SK-N-SH (cell line): ENCODE measurements around the gene TEAD4. TPM values are rescaled to one million over a fixed set of nuclear protein-coding genes. Genes with fewer than 3 reads are reported as not detected.

Source experiments
- CTCF ChIA-PET: fragments of 300-600, 350-600 bp; formaldehyde crosslinking; extraction: SDS; loops from one replicate; lab custom pipeline; 2021; lab: Yijun Ruan, JAX
- POLR2A ChIA-PET: fragments of 350-600 bp; sonication (Branson Sonifier 250); formaldehyde crosslinking; extraction: SDS; loops from one replicate; lab custom pipeline; 2020; ENCODE audit warnings: antibody characterized with exemption, inconsistent platforms; lab: Yijun Ruan, JAX
- DNase-seq: peaks from one replicate; pipeline ENCODE4 v3.0.0; 2012
- H2AFZ ChIP-seq: fragments of 200-600 bp; sonication (generic); 2 replicates; pipeline ENCODE4 v1.8.1; 2016; ENCODE audit warnings: antibody characterized with exemption, mild to moderate bottlenecking, low read depth
- H3F3A ChIP-seq: fragments of 200-600 bp; sonication (generic); replicated peaks from 2 replicates; pipeline ENCODE3; 2016; ENCODE audit warnings: antibody characterized with exemption, mild to moderate bottlenecking; ENCODE audit not compliant: insufficient read depth
- H3K27ac ChIP-seq, 2 experiments: fragments of 200-500 bp in 1 of 2; fragments of 200-600 bp in 1 of 2; sonication (Bioruptor generic) in 1 of 2; sonication (generic), shearing (Covaris generic) in 1 of 2; 2 replicates each; pipeline versions ENCODE4 v1.5.1 to v1.6.1; 2014 to 2016; ENCODE audit warnings: low read depth in 2 of 2, inconsistent platforms in 1 of 2, low read length in 1 of 2, mild to moderate bottlenecking in 1 of 2, mixed read lengths in 1 of 2
- H3K27me3 ChIP-seq: fragments of 200-600 bp; sonication (generic), shearing (Covaris generic); 2 replicates; pipeline ENCODE4 v1.6.1; 2016; ENCODE audit warnings: mixed run types; ENCODE audit not compliant: insufficient read depth
- H3K36me3 ChIP-seq, 2 experiments: fragments of 200-500 bp in 1 of 2; fragments of 200-600 bp in 1 of 2; sonication (Bioruptor generic) in 1 of 2; sonication (generic) in 1 of 2; replicated peaks in 1 of 2; 2 replicates each; pipeline versions ENCODE3 to v1.5.1; 2014 to 2016; ENCODE audit warnings: low read length in 1 of 2, mild to moderate bottlenecking in 1 of 2; ENCODE audit not compliant: insufficient read depth in 2 of 2, control insufficient read depth in 1 of 2
- H3K4me1 ChIP-seq, 2 experiments: fragments of 200-500 bp in 1 of 2; fragments of 200-600 bp in 1 of 2; sonication (Bioruptor generic) in 1 of 2; sonication (generic), shearing (Covaris generic) in 1 of 2; 2 replicates each; pipeline versions ENCODE4 v1.5.1 to v1.6.1; 2014 to 2016; ENCODE audit warnings: low read depth in 1 of 2, low read length in 1 of 2, mixed run types in 1 of 2; ENCODE audit not compliant: insufficient read depth in 2 of 2, control insufficient read depth in 1 of 2
- H3K4me2 ChIP-seq: fragments of 200-600 bp; sonication (generic), shearing (Covaris generic); 2 replicates; pipeline ENCODE4 v1.6.1; 2017; ENCODE audit warnings: mixed run types
- H3K4me3 ChIP-seq, 2 experiments: fragments of 200-500 bp in 1 of 2; fragments of 200-600 bp in 1 of 2; sonication (Bioruptor generic) in 1 of 2; sonication (generic), shearing (Covaris generic) in 1 of 2; 2 replicates each; pipeline versions ENCODE4 v1.5.1 to v1.8.1; 2014 to 2016; ENCODE audit warnings: low read depth in 2 of 2, inconsistent platforms in 1 of 2, low read length in 1 of 2, mild to moderate bottlenecking in 1 of 2, mixed read lengths in 1 of 2, moderate library complexity in 1 of 2
- H3K79me2 ChIP-seq: fragments of 200-600 bp; sonication (generic); 2 replicates; pipeline ENCODE4 v1.8.1; 2017; ENCODE audit warnings: mild to moderate bottlenecking; ENCODE audit not compliant: insufficient read depth
- H3K9ac ChIP-seq: fragments of 200-600 bp; sonication (generic); 2 replicates; pipeline ENCODE4 v1.6.1; 2017; ENCODE audit warnings: mixed run types
- H3K9me2 ChIP-seq: fragments of 200-600 bp; sonication (generic); 2 replicates; pipeline ENCODE4 v1.6.1; 2017; ENCODE audit warnings: mixed run types
- H3K9me3 ChIP-seq: fragments of 200-600 bp; sonication (generic); 2 replicates; pipeline ENCODE4 v1.6.1; 2017; ENCODE audit warnings: mixed run types, mild to moderate bottlenecking, moderate library complexity
- H4K20me1 ChIP-seq: fragments of 200-600 bp; sonication (generic); 2 replicates; pipeline ENCODE4 v1.6.1; 2017; ENCODE audit warnings: mild to moderate bottlenecking, mixed run types; ENCODE audit not compliant: insufficient read depth
- CHD2 ChIP-seq: fragments of 150-350 bp; IDR thresholded peaks from 2 replicates; pipeline ENCODE4 v1.6.1; 2018; ENCODE audit warnings: low read length; ENCODE audit not compliant: partially characterized antibody
- FOSL2 ChIP-seq: IDR thresholded peaks from 2 replicates; pipeline ENCODE4 v1.4.0; 2012; ENCODE audit warnings: low read depth, mild to moderate bottlenecking, moderate library complexity, borderline replicate concordance
- FOXJ3 ChIP-seq: sonication (generic); formaldehyde crosslinking; IDR thresholded peaks from 2 replicates; pipeline ENCODE4 v1.5.1; 2020; ENCODE audit warnings: mild to moderate bottlenecking, missing genetic modification reagents
- GATA2 ChIP-seq: sonication (generic); formaldehyde crosslinking; IDR thresholded peaks from 2 replicates; pipeline ENCODE4 v1.5.0; 2020; ENCODE audit warnings: mild to moderate bottlenecking, missing genetic modification reagents
- JUND ChIP-seq: IDR thresholded peaks from 2 replicates; pipeline ENCODE4 v1.4.0; 2012
- NRF1 ChIP-seq: IDR thresholded peaks from 2 replicates; pipeline ENCODE4 v1.6.1; 2012; ENCODE audit warnings: low read depth, mild to moderate bottlenecking, low read length
- POLR2AphosphoS5 ChIP-seq: IDR thresholded peaks from 2 replicates; pipeline ENCODE4 v1.6.1; 2012; ENCODE audit warnings: low read depth, low read length
- RCOR1 ChIP-seq: fragments of 150-350 bp; IDR thresholded peaks from 2 replicates; pipeline ENCODE4 v1.6.1; 2017; ENCODE audit warnings: antibody characterized with exemption, low read length
- SMC3 ChIP-seq: IDR thresholded peaks from 2 replicates; pipeline ENCODE4 v1.6.1; 2012; ENCODE audit warnings: low read depth, low read length, improper control_type of control experiment
- TAF1 ChIP-seq: IDR thresholded peaks from 2 replicates; pipeline ENCODE4 v1.6.1; 2012; ENCODE audit warnings: low read depth, mild to moderate bottlenecking, low read length, moderate library complexity, borderline replicate concordance
- TCF12 ChIP-seq: IDR thresholded peaks from 2 replicates; pipeline ENCODE4 v1.4.0; 2012
- TEAD4 ChIP-seq: IDR thresholded peaks from 2 replicates; pipeline ENCODE4 v1.4.0; 2012; ENCODE audit warnings: mild to moderate bottlenecking, borderline replicate concordance; ENCODE audit not compliant: insufficient read depth
- YY1 ChIP-seq: IDR thresholded peaks from 2 replicates; pipeline ENCODE4 v1.4.0; 2012; ENCODE audit warnings: low read depth, mild to moderate bottlenecking
- WGBS: methylation state at CpG from one replicate; pipeline ENCODE4 v1.1.6; 2017; ENCODE audit warnings: low lambda C conversion rate; 5-methylcytosine and 5-hydroxymethylcytosine counted together
- polyA plus RNA-seq, 3 experiments: library from polyadenylated mRNA; depleted of rRNA; stranded (reverse); fragments of >200 nt; gene quantifications; 2 replicates each; pipeline ENCODE4 v1.2.3, GENCODE V29; 2012
- TF ChIP-seq, protein P1 (sequence below): fragments of 150-350 bp; IDR thresholded peaks from 2 replicates; pipeline ENCODE4 v1.6.1; 2016; ENCODE audit warnings: mild to moderate bottlenecking, low read depth, low read length
- TF ChIP-seq, protein P2 (sequence below): IDR thresholded peaks from 2 replicates; pipeline ENCODE4 v1.4.0; 2012; ENCODE audit warnings: low read depth, borderline replicate concordance
- TF ChIP-seq, protein P3 (sequence below): fragments of 150-350 bp; IDR thresholded peaks from 2 replicates; pipeline ENCODE4 v1.6.1; 2017; ENCODE audit warnings: antibody characterized with exemption, low read length, low read depth, borderline replicate concordance

Gene TEAD4
- polyA plus RNA-seq, 1 of the 3 experiments (the other 2 are of a cell fraction): 27.1 TPM

GRCh38 chr12:2955888-2956287, 3.3 kb upstream of the TEAD4 start:
- no peaks in the 10 kb centered on the region for H3K9me2 ChIP-seq
- H3K4me1 ChIP-seq: peaks cover 17 to 20% of the 10 kb centered on the region in 2 experiments
- H3K79me2 ChIP-seq: peaks cover 8% of the 10 kb centered on the region; the same call in 1 of the 2 replicates
- H3K9ac ChIP-seq: no peak overlapping the region
- H3K4me3 ChIP-seq: no peak overlapping the region
- H3K4me2 ChIP-seq: no peak overlapping the region
- no peaks in the 10 kb centered on the region for H3K36me3 ChIP-seq
- ChIA-PET POLR2A (no interaction called here), CTCF (interaction anchor here (0.8 to 2.7 kb wide), 3 partner anchors 10 to 79 kb away, joined by 3 to 6 read pairs (median 5); no protein-coding TSS in a partner anchor)
- no peak overlapping the region for H3K27ac ChIP-seq
- no peak for DNase-seq
- H3K9me3 ChIP-seq: no peaks in the 10 kb centered on the region
- WGBS: 53% methylated on average over 1 of the region's 1 CpG
- no peak for TF ChIP-seq YY1
- TF ChIP-seq, protein P1, sequence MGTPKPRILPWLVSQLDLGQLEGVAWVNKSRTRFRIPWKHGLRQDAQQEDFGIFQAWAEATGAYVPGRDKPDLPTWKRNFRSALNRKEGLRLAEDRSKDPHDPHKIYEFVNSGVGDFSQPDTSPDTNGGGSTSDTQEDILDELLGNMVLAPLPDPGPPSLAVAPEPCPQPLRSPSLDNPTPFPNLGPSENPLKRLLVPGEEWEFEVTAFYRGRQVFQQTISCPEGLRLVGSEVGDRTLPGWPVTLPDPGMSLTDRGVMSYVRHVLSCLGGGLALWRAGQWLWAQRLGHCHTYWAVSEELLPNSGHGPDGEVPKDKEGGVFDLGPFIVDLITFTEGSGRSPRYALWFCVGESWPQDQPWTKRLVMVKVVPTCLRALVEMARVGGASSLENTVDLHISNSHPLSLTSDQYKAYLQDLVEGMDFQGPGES: no peak
- TF ChIP-seq POLR2AphosphoS5: no peak
- no peak for TF ChIP-seq TCF12
- TF ChIP-seq, protein P2, sequence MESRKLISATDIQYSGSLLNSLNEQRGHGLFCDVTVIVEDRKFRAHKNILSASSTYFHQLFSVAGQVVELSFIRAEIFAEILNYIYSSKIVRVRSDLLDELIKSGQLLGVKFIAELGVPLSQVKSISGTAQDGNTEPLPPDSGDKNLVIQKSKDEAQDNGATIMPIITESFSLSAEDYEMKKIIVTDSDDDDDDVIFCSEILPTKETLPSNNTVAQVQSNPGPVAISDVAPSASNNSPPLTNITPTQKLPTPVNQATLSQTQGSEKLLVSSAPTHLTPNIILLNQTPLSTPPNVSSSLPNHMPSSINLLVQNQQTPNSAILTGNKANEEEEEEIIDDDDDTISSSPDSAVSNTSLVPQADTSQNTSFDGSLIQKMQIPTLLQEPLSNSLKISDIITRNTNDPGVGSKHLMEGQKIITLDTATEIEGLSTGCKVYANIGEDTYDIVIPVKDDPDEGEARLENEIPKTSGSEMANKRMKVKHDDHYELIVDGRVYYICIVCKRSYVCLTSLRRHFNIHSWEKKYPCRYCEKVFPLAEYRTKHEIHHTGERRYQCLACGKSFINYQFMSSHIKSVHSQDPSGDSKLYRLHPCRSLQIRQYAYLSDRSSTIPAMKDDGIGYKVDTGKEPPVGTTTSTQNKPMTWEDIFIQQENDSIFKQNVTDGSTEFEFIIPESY: no peak
- no peak for TF ChIP-seq FOXJ3
- no peak for TF ChIP-seq JUND
- no peak for TF ChIP-seq NRF1
- TF ChIP-seq CHD2: no peak
- TF ChIP-seq SMC3: no peak
- TF ChIP-seq FOSL2: no peak
- TF ChIP-seq, protein P3, sequence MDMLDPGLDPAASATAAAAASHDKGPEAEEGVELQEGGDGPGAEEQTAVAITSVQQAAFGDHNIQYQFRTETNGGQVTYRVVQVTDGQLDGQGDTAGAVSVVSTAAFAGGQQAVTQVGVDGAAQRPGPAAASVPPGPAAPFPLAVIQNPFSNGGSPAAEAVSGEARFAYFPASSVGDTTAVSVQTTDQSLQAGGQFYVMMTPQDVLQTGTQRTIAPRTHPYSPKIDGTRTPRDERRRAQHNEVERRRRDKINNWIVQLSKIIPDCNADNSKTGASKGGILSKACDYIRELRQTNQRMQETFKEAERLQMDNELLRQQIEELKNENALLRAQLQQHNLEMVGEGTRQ: no peak
- no peak for TF ChIP-seq RCOR1
- peaks cover 13% of the 10 kb centered on the region for H3F3A ChIP-seq
- H3K27me3 ChIP-seq: no peaks in the 10 kb centered on the region
- no peaks in the 10 kb centered on the region for H4K20me1 ChIP-seq
- no peak overlapping the region for H2AFZ ChIP-seq

DNA sequence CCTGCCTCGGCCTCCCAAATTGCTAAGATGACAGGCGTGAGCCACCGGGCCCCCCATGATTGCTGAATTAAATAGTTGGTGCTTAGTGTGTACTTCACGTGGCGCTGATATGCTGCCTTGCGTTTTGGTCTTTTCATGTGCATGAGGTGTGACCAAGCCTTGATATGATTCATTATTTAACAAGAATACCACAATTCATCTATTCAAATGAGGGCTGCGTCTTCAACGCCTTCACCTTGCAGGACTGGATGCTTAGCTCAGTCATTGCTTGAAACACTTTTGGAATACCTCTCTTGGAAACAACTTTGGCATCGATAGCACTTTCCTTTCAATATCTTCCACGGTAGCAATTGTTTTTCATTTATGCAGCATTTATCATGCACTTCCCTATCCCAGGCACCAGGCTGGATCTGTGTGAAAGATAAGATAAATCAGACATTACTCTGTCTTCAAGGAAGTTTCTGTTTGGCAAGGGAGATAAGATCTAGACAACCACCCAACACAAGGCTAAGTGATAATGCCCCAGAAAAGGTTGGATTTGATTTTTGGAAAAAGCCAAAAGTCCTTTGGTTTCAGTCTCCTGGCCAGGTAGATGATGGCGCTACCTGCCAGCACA, 1.3 kb upstream of the TEAD4 start:
- Histone ChIP-seq H3K9ac (peak overlapping the region; percentile 77), H4K20me1 (peaks cover 13% of the 10 kb centered on the region; the same call in 1 of the 2 replicates), H3K36me3 (no peaks in the 10 kb centered on the region), H3K79me2 (peaks cover 24% of the 10 kb centered on the region), H3K27me3 (no peaks in the 10 kb centered on the region), H2AFZ (peak overlapping the region; percentile 94; the same call in 1 of the 2 replicates), H3K4me2 (peak overlapping the region; percentile 92), H3K9me3 (no peaks in the 10 kb centered on the region), H3K4me3 (peak overlapping the region; percentile 66 to 68), H3K4me1 (peaks cover 17 to 22% of the 10 kb centered on the region in 2 experiments), H3K27ac (peak overlapping the region; percentile 76 to 82), H3F3A (peaks cover 20% of the 10 kb centered on the region), H3K9me2 (no peaks in the 10 kb centered on the region)
- DNase-seq: no peak
- POLR2A ChIA-PET: interaction anchor here (1.1 to 1.2 kb wide), 2 partner anchors 67 to 81 kb away, joined by 3 read pairs; partner anchors contain the start of genes FOXM1, RHNO1 and TULP3
- CTCF ChIA-PET: interaction anchor here (1.4 to 1.9 kb wide), 4 partner anchors 14 to 112 kb away, joined by 4 to 8 read pairs (median 6); no protein-coding TSS in a partner anchor
- WGBS: 79% methylated on average over 10 of the region's 11 CpGs
- TF ChIP-seq, protein P3: no peak
- TF ChIP-seq TAF1 (no peak), TEAD4 (no peak), YY1 (no peak), GATA2 (peak; percentile 69)
